ENCODE measurements around the gene KIF5B.
"Not testable (repeated sequence)": the region's sequence is repeated elsewhere in the genome, so short reads cannot be mapped to it uniquely, and the experiment has no call there.

The KIF5B gene

DNA sequence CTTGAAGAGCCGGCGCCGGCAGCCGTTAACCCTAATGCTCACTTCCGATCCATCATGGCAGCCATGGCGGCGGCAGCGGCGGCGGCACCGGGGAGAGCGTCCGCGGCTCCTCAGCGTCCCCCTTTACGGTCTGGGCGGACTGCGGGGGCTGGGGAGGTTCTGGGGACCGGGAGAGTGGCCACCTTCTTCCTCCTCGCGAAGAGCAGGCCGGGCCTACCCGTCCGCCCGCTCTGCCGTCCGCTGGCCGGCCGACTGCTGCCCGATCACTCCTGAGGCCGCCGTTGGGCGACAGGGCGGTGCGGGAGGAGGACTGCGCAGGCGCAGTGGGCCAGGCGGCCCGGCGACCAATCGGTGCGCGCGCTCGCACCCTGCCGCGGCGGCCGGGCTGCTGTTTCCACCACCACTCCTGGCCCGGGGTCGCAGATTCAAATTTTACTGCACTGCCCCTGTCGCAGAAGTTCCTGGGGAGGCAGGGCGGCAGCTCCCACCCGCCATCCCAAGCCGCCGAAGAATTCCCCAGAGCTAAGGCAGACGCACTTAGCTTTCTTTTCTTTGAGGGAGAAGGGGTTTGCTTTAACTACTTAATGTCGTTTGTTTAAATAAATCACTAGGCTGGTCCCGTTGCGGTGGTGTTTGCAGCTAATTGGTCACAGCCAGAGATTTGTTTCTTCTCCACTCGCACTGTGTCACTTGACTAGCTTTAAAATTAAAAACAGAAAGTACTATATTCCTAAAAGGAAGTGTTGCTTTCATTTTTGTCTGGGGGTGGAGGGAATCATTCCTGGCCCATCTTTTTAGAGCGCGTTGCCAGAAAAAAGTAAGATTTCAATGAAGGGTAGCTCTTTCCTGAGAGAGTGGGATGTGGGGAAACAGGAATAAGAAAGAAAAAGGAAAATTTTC lies at the start of gene KIF5B:
Gene KIF5B, minus strand, starts transcription at position 290 of the 900 bp plus-strand sequence. CDS start 452 bp downstream, outside the sequence.
- peak within 1 kb of the TSS; percentile 85 to 90 for H3K4me3 ChIP-seq (replicated peaks in 1 of 2; ENCODE audit: low read depth in 2 of 2, low read length in 2 of 2)
- TF ChIP-seq, protein P1, sequence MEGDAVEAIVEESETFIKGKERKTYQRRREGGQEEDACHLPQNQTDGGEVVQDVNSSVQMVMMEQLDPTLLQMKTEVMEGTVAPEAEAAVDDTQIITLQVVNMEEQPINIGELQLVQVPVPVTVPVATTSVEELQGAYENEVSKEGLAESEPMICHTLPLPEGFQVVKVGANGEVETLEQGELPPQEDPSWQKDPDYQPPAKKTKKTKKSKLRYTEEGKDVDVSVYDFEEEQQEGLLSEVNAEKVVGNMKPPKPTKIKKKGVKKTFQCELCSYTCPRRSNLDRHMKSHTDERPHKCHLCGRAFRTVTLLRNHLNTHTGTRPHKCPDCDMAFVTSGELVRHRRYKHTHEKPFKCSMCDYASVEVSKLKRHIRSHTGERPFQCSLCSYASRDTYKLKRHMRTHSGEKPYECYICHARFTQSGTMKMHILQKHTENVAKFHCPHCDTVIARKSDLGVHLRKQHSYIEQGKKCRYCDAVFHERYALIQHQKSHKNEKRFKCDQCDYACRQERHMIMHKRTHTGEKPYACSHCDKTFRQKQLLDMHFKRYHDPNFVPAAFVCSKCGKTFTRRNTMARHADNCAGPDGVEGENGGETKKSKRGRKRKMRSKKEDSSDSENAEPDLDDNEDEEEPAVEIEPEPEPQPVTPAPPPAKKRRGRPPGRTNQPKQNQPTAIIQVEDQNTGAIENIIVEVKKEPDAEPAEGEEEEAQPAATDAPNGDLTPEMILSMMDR (IDR thresholded peaks at IDR 0.05; ENCODE audit: low read depth, low read length) = no peak
- DNase-seq (ENCODE audit: low read depth in 2 of 2) = peak; percentile 83 to 90

DNA sequence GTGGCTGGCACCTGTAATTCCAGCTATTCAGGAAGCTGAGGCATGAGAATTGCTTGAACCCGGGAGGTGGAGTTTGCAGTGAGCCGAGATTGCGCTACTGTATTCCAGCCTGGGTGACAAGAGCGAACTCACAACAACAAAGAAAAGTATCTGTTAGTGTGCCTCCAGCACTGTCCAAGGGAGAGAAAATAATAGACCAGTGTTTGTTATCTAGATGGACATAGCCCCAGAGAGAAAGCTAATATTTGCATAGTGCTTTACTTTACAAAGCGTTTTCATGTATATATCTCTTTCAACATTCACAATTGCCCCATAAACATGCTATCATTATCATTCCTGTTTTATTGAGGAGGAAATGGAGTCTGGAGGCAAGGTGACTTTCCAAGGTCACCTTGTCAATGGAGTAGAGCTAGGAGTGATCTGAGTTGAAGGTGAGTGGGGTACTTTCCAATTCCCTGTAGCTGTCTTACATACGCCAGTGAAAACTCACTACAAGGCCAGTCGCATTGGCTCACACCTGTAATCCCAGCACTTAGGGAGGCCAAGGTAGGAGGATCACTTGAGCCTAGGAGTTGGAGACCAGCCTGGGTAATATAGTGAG lies 49.7 kb upstream of the KIF5B start:
- no peak for DNase-seq (ENCODE audit: low read depth in 2 of 2)
- TF ChIP-seq, protein P1 (IDR thresholded peaks at IDR 0.05; ENCODE audit: low read depth, low read length) = no peak
- H3K4me3 ChIP-seq (replicated peaks in 1 of 2; ENCODE audit: low read depth in 2 of 2, low read length in 2 of 2) = no peak overlapping the region

DNA sequence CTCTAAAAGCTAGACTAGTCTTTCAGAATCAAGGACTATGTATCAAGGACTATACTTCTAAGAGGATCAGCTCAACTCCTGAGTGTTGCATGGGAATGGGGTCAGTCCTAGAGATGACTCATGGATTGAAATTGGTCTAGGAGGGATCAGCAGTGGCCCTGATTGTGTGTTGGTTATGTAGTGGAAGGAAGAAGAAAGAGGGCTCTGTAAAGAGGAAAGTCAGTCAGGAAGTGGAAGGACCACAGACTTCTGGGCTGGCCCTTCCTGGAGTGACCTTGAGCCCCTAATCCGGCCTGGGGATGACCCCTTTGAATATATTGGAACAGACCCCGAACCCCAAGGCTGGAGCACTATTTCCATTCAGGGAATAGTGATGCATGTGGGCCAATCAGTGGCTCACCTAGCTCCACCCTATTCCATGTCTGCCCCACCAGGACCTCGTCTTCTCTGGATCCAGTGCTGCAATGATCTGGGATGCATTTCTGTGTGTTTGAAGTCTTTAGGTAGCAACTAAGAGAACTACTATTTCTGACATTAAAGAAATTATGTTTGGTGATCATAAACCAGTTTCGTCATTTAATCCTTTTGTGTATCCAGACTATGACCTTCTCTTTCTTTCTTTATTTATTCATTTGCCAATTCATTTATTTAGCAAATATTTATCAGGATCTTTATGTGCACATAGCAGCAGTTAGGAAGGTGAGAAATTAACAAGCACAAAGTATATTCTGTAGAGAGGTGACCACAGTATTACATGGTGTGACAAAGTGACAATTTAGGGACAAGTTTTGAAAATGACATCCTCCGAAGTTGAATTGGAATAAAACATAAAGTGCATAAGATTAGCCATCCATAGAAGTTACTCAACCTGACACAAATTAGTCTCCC lies 48.6 kb upstream of the KIF5B start:
- DNase-seq (ENCODE audit: low read depth in 2 of 2) = no peak
- H3K4me3 ChIP-seq (replicated peaks in 1 of 2; ENCODE audit: low read depth in 2 of 2, low read length in 2 of 2) = no peak overlapping the region
- TF ChIP-seq, protein P1 (IDR thresholded peaks at IDR 0.05; ENCODE audit: low read depth, low read length) = no peak

DNA sequence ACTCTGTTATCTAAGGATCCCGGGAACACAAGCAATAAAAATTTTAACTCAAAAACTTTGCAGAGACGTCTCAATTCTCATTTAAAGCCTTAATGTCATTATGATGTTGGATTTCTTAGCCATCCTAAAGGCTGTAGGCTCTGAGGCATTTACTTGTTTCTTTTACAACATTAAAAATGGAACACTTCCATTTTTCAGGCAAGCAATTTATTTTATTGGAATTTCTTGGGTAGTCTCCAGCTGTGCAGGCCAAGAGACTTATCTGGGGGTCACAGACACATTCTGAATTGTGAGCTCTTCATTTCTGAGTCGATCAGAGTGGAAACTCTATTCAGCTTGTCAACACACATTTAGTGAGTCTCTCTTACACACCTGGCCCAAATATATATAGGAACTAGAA lies 48.0 kb upstream of the KIF5B start:
- peak in 1 of 2 donors; percentile 20 for DNase-seq (ENCODE audit: low read depth in 2 of 2)
- TF ChIP-seq, protein P1 (IDR thresholded peaks at IDR 0.05; ENCODE audit: low read depth, low read length) = no peak
- no peak overlapping the region for H3K4me3 ChIP-seq (replicated peaks in 1 of 2; ENCODE audit: low read depth in 2 of 2, low read length in 2 of 2)

DNA sequence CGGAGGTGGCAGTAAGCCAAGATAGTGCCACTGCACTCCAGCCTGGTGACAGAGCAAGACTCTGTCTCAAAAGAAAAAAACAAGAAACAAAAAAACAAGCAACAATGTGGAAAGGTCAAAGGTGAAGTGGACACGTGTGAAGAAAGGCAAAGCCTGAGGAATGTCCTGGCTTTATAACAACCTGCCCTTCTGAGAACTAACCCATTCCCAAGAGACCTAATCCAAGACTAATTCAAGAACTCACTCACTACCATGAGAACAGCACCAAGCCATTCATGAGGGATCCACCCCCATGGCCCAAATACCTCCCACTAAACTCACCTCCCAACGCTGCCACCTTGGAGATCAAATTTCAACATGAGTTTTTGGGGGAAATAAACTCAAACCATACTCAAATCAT lies 47.5 kb upstream of the KIF5B start:
- TF ChIP-seq, protein P1 (IDR thresholded peaks at IDR 0.05; ENCODE audit: low read depth, low read length) = no peak
- no peak overlapping the region for H3K4me3 ChIP-seq (replicated peaks in 1 of 2; ENCODE audit: low read depth in 2 of 2, low read length in 2 of 2)
- DNase-seq (ENCODE audit: low read depth in 2 of 2) = peak; percentile 12 to 19

DNA sequence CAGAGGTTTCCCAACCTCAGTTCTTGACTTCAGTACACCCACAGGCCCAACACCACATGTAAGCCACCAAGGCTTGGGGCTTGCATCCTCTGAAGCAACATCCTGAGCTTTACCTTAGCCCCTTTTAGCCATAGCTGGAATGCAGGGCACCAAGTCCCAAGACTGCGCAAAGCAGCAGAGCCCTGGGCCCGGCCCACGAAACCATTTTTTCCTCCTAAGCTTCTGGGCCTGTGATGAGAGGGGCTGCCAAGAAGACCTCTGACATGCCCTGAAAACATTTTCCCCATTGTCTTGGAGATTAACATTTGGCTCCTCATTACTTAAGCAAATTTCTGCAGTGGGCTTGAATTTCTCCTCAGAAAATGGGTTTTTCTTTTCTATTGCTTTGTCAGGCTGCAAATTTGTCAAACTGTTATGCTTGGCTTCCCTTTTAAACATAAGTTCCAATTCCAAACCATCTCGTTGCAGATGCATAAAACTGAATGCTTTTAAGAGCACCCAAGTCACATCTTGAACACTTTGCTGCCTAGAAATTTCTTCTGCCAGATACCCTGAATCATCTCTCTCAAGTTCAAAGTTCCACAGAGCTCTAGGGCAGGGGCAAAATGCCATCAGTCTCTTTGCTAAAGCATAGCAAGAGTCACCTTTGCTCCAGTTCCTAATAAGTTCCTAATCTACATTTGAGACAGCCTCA lies 42.5 kb upstream of the KIF5B start:
- DNase-seq (ENCODE audit: low read depth in 2 of 2); H3K4me3 ChIP-seq (replicated peaks in 1 of 2; ENCODE audit: low read depth in 2 of 2, low read length in 2 of 2): not testable (repeated sequence)

Data from cardiac fibroblast (primary cell).